HCEC 1CT (cell line): ENCODE measurements around the gene COG8.

Experiments used
- DNase-seq: peaks from one replicate; pipeline ENCODE4 v3.0.0-alpha.2; 2017

The COG8 gene

DNA sequence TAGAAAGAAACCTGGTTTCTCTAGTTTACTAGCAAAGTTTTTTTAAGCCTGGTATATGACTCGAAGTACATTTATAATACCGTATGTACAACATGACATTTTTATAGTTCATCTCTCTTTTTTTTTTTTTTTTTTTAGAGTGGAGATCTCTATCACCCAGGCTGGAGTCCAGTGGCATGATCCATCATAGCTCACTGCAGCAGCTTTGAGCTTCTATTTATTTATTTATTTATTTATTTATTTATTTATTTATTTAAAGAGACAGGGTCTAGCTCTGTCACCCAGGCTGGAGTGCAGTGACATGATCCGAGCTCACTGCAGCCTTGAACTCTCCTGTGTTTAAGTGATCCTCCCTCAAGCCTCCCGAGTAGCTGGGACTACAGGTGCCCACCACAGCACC lies 54.1 kb downstream of the COG8 start:
- DNase-seq, result no peak

GRCh38 chr16:69283851-69284250 lies 55.5 kb downstream of the COG8 start:
- DNase-seq, result no peak

GRCh38 chr16:69277413-69277812 lies 62.0 kb downstream of the COG8 start:
- no peak for DNase-seq
